ENCODE measurements around the gene CEPT1.

DNA sequence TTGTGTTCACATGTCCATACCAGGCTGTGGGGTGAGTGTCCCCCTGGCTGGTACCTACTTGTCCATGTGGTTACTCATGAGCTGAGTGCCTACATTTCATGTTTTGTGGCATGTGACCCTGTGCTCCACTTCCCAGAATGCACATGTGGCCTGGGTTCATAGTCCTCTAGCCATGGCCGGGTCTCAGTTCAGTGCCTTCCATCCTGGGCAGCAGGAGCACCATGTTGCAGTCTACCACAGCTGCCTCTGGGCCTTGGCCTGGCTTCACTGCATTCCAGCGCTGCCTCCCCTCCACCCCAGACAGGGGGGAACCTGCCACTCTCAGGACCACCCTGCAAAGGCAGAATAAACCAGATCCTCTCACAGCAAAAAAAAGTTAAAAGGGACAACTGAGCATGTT lies 5.5 kb downstream of the CEPT1 start:
- TF ChIP-seq, protein P1, sequence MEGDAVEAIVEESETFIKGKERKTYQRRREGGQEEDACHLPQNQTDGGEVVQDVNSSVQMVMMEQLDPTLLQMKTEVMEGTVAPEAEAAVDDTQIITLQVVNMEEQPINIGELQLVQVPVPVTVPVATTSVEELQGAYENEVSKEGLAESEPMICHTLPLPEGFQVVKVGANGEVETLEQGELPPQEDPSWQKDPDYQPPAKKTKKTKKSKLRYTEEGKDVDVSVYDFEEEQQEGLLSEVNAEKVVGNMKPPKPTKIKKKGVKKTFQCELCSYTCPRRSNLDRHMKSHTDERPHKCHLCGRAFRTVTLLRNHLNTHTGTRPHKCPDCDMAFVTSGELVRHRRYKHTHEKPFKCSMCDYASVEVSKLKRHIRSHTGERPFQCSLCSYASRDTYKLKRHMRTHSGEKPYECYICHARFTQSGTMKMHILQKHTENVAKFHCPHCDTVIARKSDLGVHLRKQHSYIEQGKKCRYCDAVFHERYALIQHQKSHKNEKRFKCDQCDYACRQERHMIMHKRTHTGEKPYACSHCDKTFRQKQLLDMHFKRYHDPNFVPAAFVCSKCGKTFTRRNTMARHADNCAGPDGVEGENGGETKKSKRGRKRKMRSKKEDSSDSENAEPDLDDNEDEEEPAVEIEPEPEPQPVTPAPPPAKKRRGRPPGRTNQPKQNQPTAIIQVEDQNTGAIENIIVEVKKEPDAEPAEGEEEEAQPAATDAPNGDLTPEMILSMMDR (IDR thresholded peaks at IDR 0.05 in 8 of 11, conservative IDR thresholded peaks at IDR 0.05 in 3 of 11): no peak
- no peak for TF ChIP-seq POLR2AphosphoS5 (IDR thresholded peaks at IDR 0.05)
